HG02678 (cell line): ENCODE results near the gene ALKBH6.

Experiments used
- ATAC-seq: cut with Tn5 transposase; IDR thresholded peaks from one replicate; pipeline ENCODE4 v1.9.1; 2021; ENCODE audit warnings: mild to moderate bottlenecking, moderate library complexity; ENCODE audit not compliant: unreplicated experiment

ALKBH6 gene

DNA sequence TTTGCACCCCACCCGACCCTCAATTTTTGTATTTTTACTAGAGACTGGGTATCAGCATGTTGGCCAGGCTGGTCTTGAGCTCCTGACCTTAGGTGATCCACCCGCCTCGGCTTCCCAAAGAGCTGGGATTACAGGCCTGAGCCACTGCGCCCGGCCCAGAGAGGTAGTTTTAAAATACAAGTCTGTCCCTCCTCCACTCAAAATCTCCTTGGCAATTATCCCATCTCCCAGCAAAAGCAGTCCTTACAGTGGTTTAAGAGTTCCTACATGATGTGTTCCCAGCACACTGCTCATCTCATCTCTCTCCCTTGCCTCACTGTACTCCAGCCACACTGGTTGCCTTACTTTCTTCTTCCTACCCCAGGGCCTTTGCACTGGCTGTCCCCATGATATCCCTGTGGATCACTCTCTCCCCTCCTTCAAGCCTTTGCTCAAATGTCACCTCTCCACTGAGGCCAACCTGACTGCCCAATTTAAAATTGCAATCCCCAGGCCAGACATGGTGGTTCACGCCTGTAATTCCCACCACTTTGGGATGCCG, 53.5 kb downstream of the ALKBH6 start:
- ATAC-seq, result no peak

DNA sequence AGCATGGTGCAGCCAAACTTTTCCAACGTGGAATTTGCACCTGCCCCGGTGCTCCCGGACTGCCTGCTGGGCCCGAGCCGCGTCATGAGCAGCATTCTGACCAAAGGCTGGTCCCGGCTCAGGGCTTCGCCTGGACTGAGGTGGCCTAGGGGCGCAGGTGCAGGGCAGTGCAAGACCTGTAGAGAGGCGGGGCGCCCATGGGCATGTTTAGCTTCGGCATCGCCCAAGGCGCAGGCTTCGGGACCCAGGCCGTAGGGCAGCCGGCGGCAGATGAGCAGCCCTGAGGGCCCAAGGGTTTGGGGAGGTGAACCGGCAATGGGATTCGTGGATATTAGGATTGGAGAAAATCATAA, 54.1 kb downstream of the ALKBH6 start:
- no peak for ATAC-seq
